IPS-18a (cell line): ENCODE results near the gene FAM124A.

Experiments
- H3K27ac ChIP-seq: one replicate; pipeline ENCODE4 v1.5.1; 2013; ENCODE audit warnings: low read length
- H3K27me3 ChIP-seq: one replicate; pipeline ENCODE4 v1.6.1; 2013; ENCODE audit warnings: mild to moderate bottlenecking, low read length; ENCODE audit not compliant: control insufficient read depth, insufficient read depth
- H3K36me3 ChIP-seq: one replicate; pipeline ENCODE4 v1.6.1; 2013; ENCODE audit warnings: low read depth, low read length; ENCODE audit not compliant: control insufficient read depth
- H3K4me1 ChIP-seq: one replicate; pipeline ENCODE4 v1.6.1; 2013; ENCODE audit warnings: low read depth, low read length; ENCODE audit not compliant: control insufficient read depth
- H3K4me3 ChIP-seq: one replicate; pipeline ENCODE4 v1.5.1; 2013; ENCODE audit warnings: low read length
- H3K9ac ChIP-seq: one replicate; pipeline ENCODE4 v1.6.1; 2013; ENCODE audit warnings: mild to moderate bottlenecking, low read length, moderate library complexity
- H3K9me3 ChIP-seq: one replicate; pipeline ENCODE4 v1.6.1; 2013; ENCODE audit warnings: low read depth, low read length; ENCODE audit not compliant: control insufficient read depth

Gene FAM124A

GRCh38 chr13:51258612-51259548 is 36.7 kb downstream of the FAM124A start:
- no peak overlapping the region for H3K9ac ChIP-seq
- H3K27me3 ChIP-seq = no peaks in the 10 kb centered on the region
- peaks cover 29% of the 10 kb centered on the region for H3K4me1 ChIP-seq
- H3K4me3 ChIP-seq = no peak overlapping the region
- H3K27ac ChIP-seq = no peak overlapping the region
- peaks cover 27% of the 10 kb centered on the region for H3K36me3 ChIP-seq
- H3K9me3 ChIP-seq = no peaks in the 10 kb centered on the region

DNA sequence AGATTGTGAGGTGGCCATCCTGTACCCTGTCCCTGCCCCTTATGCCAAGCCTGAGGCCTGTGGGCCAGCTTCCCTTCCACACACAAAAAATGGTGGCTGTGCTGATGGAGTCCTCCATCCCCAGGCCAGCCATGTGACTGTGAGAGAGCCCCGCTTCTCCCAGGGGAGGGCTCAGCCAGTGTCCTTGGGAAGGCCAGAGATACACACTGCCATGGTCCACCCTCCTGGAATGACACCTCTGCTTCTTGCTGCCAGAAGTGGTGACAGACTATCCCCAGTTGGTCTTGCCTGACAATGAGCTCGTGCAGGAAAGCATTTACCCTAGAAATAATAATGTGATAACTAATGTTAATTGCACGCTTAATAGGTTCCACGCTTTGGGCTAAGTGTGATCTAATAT is 38.0 kb downstream of the FAM124A start:
- H3K4me1 ChIP-seq = peaks cover 20% of the 10 kb centered on the region
- H3K9me3 ChIP-seq = no peaks in the 10 kb centered on the region
- H3K27ac ChIP-seq = no peak overlapping the region
- no peak overlapping the region for H3K9ac ChIP-seq
- H3K4me3 ChIP-seq = no peak overlapping the region
- peaks cover 35% of the 10 kb centered on the region for H3K36me3 ChIP-seq
- H3K27me3 ChIP-seq = no peaks in the 10 kb centered on the region

DNA sequence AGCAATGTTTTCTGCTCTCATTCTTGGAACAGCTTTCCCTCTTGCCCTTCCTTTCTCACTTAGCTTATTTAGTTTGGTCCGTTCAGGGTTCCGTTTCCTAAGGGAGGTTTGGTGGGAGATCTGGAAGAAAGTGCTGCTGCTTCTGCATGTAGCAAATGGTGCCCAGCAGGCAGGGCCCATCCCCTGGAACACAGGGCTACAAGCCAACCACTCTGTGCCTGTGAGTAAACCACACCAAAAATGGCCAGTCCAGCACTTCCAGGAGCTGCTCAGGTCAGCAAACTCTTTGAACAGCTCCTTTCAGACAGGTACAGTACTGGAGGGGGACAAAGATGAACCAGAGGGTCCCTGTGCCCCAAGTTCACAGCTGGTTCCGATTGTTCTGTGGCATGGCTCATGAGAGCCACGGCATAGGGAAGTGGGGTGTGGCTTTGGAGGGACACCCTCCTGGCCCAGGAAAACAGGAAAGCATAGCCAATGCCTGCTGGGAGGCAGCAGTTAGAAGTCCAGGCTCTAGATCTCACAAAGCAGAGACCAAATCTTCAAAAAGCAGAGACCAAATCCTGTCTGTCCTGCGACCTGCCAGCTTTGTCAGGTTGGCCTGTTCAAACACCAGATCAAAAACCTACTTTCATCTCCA is 39.5 kb downstream of the FAM124A start:
- peaks cover 8% of the 10 kb centered on the region for H3K4me1 ChIP-seq
- no peak overlapping the region for H3K9ac ChIP-seq
- no peak overlapping the region for H3K27ac ChIP-seq
- no peaks in the 10 kb centered on the region for H3K27me3 ChIP-seq
- H3K36me3 ChIP-seq = peaks cover 37% of the 10 kb centered on the region
- H3K9me3 ChIP-seq = no peaks in the 10 kb centered on the region
- no peak overlapping the region for H3K4me3 ChIP-seq

- Histone ChIP-seq H3K4me3 (no peak overlapping the region), H3K9me3 (no peaks in the 10 kb centered on the region), H3K36me3 (peaks cover 28% of the 10 kb centered on the region), H3K4me1 (peaks cover 8% of the 10 kb centered on the region), H3K27me3 (no peaks in the 10 kb centered on the region), H3K9ac (no peak overlapping the region), H3K27ac (no peak overlapping the region)
These were observed 40.5 kb downstream of the FAM124A start for GRCh38 chr13:51262501-51263211.

DNA sequence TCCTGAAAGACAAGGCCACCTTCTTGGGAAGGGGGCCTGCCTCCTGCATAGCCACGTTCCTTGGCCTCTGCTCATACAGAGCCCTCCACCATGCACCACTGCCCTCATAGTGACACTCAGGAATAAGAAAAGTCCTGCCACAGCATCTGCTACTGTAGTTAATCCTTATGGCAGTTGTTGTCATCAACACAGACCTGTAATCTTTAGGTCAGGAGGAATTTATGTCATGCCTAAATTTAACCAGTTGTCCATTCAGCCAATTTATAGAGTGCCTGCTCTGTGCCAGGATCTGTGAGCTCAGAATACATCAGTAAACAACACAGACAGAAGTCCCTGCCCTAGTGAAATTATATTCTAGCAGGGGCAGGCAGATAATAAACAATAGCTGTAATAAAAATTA is 44.4 kb downstream of the FAM124A start:
- H3K27me3 ChIP-seq = no peaks in the 10 kb centered on the region

DNA sequence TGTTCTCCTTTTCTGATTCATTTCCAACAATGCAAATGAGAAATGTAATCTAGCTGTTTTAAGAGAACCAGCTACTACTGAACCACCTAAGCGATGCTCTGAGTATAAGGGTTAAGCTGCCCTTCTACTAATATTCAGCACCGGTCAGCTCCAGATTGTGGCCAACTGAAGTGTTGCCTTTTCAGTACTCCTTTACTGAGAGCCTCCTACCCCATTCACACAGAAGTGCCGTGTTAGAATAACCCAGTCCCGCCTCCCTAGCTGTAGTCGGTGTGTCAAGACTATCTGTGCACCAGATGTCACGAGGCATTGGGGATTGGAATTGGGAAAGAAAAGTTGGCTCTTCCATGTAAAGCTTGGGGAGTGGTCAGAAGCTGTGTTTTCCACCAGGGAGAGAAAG is 45.4 kb downstream of the FAM124A start:
- no peaks in the 10 kb centered on the region for H3K27me3 ChIP-seq
- no peaks in the 10 kb centered on the region for H3K9me3 ChIP-seq
- peaks cover 20% of the 10 kb centered on the region for H3K36me3 ChIP-seq
- H3K4me3 ChIP-seq = no peak overlapping the region
- H3K4me1 ChIP-seq = peaks cover 13% of the 10 kb centered on the region
- H3K9ac ChIP-seq = no peak overlapping the region
- no peak overlapping the region for H3K27ac ChIP-seq

More for the DNA sequence above, 44.4 kb downstream of the FAM124A start:
- no peak overlapping the region for H3K9ac ChIP-seq
- peaks cover 17% of the 10 kb centered on the region for H3K4me1 ChIP-seq
- peaks cover 17% of the 10 kb centered on the region for H3K36me3 ChIP-seq
- H3K4me3 ChIP-seq = no peak overlapping the region
- no peak overlapping the region for H3K27ac ChIP-seq
- H3K9me3 ChIP-seq = no peaks in the 10 kb centered on the region

- Histone ChIP-seq H3K27ac (no peak overlapping the region), H3K36me3 (peaks cover 15% of the 10 kb centered on the region)
These were observed 46.8 kb downstream of the FAM124A start for GRCh38 chr13:51269039-51269438.

GRCh38 chr13:51270623-51271415 is 48.6 kb downstream of the FAM124A start:
- Histone ChIP-seq H3K36me3 (peaks cover 6% of the 10 kb centered on the region), H3K27me3 (no peaks in the 10 kb centered on the region), H3K9ac (no peak overlapping the region), H3K9me3 (no peaks in the 10 kb centered on the region), H3K4me1 (peaks cover 9% of the 10 kb centered on the region), H3K27ac (no peak overlapping the region), H3K4me3 (no peak overlapping the region)

More at GRCh38 chr13:51269039-51269438, 46.8 kb downstream of the FAM124A start:
- Histone ChIP-seq H3K4me1 (peaks cover 9% of the 10 kb centered on the region), H3K9me3 (no peaks in the 10 kb centered on the region), H3K27me3 (no peaks in the 10 kb centered on the region), H3K4me3 (no peak overlapping the region), H3K9ac (no peak overlapping the region)

GRCh38 chr13:51271528-51272085 is 49.4 kb downstream of the FAM124A start:
- no peaks in the 10 kb centered on the region for H3K27me3 ChIP-seq
- H3K9ac ChIP-seq = no peak overlapping the region
- no peaks in the 10 kb centered on the region for H3K9me3 ChIP-seq
- no peak overlapping the region for H3K4me3 ChIP-seq
- peaks cover 6% of the 10 kb centered on the region for H3K36me3 ChIP-seq
- peaks cover 9% of the 10 kb centered on the region for H3K4me1 ChIP-seq
- H3K27ac ChIP-seq = no peak overlapping the region

DNA sequence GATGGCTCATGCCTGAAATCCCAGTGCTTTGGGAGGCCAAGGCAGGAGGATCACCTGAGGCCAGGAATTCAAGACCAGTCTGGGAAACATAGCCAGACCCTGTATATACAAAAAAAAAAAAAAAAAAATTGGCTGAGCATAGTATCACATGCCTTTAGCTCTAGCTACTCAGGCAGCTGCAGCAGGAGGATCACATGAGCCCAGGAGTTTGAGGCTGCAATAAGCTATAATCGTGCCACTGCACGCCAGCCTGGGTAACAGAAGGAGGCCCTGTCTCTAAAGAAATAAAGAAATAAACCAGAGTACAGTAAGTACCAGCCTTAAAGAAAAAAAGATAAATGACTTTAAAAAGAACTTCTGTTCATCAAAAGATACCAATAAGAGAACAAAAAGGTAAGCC is 52.9 kb downstream of the FAM124A start:
- peaks cover 12% of the 10 kb centered on the region for H3K36me3 ChIP-seq
- H3K27me3 ChIP-seq = no peaks in the 10 kb centered on the region
- H3K9ac ChIP-seq = no peak overlapping the region
- H3K4me1 ChIP-seq = peaks cover 13% of the 10 kb centered on the region
- H3K27ac ChIP-seq = no peak overlapping the region
- H3K4me3 ChIP-seq = no peak overlapping the region
- H3K9me3 ChIP-seq = no peaks in the 10 kb centered on the region
